GM19025 (cell line): ENCODE results near the gene MYZAP.
"Not testable (repeated sequence)": the region's sequence is repeated elsewhere in the genome, so short reads cannot be mapped to it uniquely, and the experiment has no call there.

Source experiments
- ATAC-seq: cut with Tn5 transposase; IDR thresholded peaks from one replicate; pipeline ENCODE4 v1.9.1; 2021; ENCODE audit warnings: mild to moderate bottlenecking, low read depth, moderate library complexity; ENCODE audit not compliant: unreplicated experiment

MYZAP gene

DNA sequence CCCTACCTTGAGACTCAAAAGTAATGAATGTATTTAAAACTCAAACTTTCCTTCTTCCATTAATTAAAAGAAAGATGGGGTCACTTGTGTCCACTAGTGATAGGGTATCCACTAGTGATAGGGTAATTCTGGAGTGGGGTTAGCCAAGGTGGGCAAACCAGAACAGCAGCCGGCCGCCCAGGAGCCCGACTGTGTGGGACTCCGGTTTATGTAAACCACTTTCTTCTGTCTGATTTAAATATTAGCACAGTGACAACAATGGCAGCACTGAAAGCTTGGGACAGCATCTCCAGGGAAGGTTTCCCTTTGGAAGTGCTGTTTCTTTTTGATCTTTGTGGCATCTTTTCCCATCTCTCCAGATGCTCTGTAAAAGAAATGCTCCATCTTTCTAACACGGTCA lies 722 bp downstream of the MYZAP start:
- no peak for ATAC-seq

GRCh38 chr15:57592836-57593420 lies 1.2 kb downstream of the MYZAP start:
- ATAC-seq = no peak

GRCh38 chr15:57594479-57594878 lies 2.8 kb downstream of the MYZAP start:
- ATAC-seq = no peak

GRCh38 chr15:57595011-57595866 lies 3.5 kb downstream of the MYZAP start:
- ATAC-seq = no peak

GRCh38 chr15:57596301-57596855 lies 4.7 kb downstream of the MYZAP start:
- no peak for ATAC-seq

GRCh38 chr15:57596978-57597377 lies 5.3 kb downstream of the MYZAP start:
- ATAC-seq = no peak

- ATAC-seq = no peak
Observed at GRCh38 chr15:57597431-57597830, 5.7 kb downstream of the MYZAP start.

GRCh38 chr15:57598346-57598745 lies 6.6 kb downstream of the MYZAP start:
- no peak for ATAC-seq

DNA sequence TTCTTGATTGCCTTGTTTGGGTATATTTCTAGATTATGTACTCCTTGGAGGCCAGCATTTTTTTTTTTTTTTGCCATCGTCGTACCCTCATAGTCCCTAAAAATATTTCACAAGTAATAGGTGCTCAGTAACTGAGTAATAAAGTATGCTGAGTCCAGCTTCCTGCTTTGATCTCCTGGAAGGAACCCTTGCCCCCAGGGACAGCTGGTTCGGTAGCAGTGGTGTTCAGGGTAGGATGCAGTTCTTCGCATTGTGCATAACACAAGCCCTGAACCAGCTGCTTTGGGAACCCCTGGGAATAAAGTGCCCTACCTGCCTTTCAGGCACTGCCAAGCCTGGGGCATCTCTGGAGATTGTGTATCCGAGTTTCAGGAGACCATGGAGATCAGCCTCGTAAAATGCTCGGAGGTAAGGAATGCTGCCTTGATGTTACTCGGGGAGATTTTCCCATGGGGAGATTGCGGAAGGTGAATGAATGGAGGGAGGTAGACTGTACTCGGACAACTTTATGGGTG lies 7.6 kb downstream of the MYZAP start:
- no peak for ATAC-seq

- ATAC-seq = no peak
Observed at GRCh38 chr15:57600197-57600596, 8.5 kb downstream of the MYZAP start.

- no peak for ATAC-seq
Observed at GRCh38 chr15:57604507-57604906, 12.8 kb downstream of the MYZAP start.

- ATAC-seq = no peak
Observed at GRCh38 chr15:57605491-57605890, 13.8 kb downstream of the MYZAP start.

GRCh38 chr15:57606048-57606447 lies 14.3 kb downstream of the MYZAP start:
- no peak for ATAC-seq

- no peak for ATAC-seq
Observed at GRCh38 chr15:57606816-57607215, 15.1 kb downstream of the MYZAP start.

DNA sequence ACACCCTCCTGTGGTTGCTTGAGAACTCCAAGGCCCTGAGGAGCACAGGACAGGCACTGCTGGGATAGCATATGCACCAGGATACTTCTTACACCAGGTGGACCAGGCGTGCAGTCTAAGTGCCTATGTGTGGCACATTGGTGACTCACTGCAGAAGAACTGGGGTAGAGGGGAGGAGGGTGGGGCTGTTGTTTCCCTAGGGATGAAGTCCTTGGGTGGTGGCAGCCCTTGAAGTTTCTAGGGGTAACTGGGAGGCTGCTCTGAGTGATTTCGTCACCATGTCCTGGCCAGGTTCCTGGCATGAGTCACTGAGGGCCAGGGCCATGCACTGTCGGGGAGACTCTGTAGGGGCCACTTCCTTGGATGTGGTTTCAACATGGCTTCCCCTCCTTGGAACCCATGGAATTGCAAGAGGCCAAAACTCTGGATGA lies 15.9 kb downstream of the MYZAP start:
- no peak for ATAC-seq

- ATAC-seq = no peak
Observed at GRCh38 chr15:57609805-57610529, 18.3 kb downstream of the MYZAP start.

DNA sequence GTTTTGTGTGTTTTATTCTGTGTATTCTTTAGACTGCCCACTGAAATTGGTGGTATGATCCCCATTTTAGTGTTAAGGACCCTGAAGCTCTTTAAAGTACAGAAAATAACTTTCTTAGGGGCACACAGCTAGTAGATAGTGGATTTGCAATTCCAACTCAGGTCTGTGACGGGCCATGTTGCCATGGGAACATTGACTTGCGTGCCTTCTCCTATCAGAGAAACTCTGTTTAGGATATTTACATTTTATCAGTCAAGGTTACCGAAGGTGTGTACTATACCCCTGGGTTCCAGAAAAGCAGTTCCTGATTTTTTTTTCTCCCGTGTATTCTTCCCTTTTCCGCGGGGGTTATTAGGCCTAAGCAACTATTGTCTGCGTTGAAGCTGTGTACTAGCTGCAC lies 19.4 kb downstream of the MYZAP start:
- no peak for ATAC-seq

DNA sequence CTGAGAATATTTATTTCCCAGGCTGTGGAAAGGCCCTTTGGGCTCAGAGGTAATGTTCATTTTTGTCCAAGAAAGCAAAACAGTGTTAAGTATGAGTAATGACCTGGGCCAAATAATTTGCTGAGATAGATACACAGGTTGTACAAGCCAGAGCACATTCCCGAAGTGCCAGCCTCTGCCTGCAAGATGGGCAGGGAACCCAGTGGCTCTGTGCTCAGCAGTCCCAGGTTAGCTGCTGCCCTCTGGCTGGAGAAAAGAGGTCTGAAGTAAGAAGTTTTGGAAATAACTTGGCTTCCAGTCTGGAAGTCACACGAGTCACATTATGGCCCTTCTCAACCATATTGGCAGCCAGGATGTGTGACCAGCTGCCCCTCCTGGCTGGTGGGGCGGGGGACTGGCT lies 20.2 kb downstream of the MYZAP start:
- ATAC-seq = no peak

- ATAC-seq = no peak
Observed at GRCh38 chr15:57614241-57614640, 22.5 kb downstream of the MYZAP start.

DNA sequence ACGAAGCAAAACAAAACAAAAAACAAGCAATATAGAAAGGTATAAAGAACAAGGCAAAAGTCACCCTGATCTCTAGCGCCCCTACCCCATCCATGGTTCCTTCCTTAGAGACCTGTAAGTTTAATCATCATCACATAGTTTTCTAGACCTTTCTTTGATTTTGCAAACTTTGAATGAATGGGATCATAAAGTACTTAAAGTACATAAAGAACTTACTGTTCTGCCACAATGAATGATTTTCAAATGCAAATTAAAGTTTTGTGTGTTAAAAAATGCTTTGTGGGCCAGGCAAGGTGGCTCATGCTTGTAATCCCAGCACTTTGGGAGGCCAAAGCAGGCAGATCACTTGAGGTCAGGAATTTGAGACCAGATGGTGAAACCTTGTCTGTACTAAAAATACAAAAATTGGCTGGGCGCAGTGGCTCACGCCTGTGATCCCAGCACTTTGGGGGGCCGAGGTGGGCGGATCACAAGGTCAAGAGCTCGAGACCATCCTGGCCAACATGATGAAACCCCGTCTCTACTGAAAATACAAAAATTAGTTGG lies 24.3 kb downstream of the MYZAP start:
- ATAC-seq = not testable (repeated sequence)

GRCh38 chr15:57618325-57618724 lies 26.6 kb downstream of the MYZAP start:
- ATAC-seq = no peak
